ENCODE measurements around the gene CANX.

DNA sequence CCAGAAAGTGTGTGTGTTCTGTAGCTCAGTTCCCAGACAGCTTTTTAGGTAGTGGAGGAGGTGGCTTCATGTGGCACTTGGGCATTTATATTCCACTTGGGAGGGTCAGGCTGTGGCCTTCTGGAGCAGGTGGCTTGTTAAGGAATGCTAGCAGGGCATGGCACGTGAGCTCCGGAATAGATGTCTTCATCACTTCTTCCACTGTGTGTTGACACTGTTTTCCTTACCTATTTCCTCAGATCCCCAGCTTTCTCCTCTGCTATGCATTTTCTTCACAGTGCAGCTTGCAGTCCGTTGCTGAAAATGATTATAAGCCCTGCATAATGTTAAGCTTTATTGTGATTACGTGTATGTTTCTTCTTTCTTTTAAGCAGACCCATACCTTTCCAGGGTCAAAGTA, 30.5 kb downstream of the CANX start:
- TF ChIP-seq CTCF (IDR thresholded peaks at IDR 0.05) (no peak), POLR2A (IDR thresholded peaks at IDR 0.05) (no peak)
